Endodermal cell (in vitro differentiated cells): ENCODE measurements around the gene ENKUR. TPM values are rescaled to one million over a fixed set of nuclear protein-coding genes. Genes with fewer than 3 reads are reported as not detected.

ENCODE experiments used
- DNase-seq: peaks from one replicate; pipeline ENCODE4 v3.0.0-alpha.2; 2017
- H3K27ac ChIP-seq: 2 replicates; pipeline ENCODE4 v1.5.1; 2013; ENCODE audit warnings: mild to moderate bottlenecking, low read depth, low read length, moderate library complexity
- H3K27me3 ChIP-seq: 2 replicates; pipeline ENCODE4 v1.6.1; 2013; ENCODE audit warnings: mild to moderate bottlenecking, low read length, moderate library complexity; ENCODE audit not compliant: insufficient read depth, control insufficient read depth, poor library complexity, severe bottlenecking
- H3K36me3 ChIP-seq: 2 replicates; pipeline ENCODE4 v1.7.0; 2013; ENCODE audit warnings: mild to moderate bottlenecking, low read length, moderate library complexity; ENCODE audit not compliant: control insufficient read depth, insufficient read depth
- H3K4me1 ChIP-seq: one replicate; pipeline ENCODE4 v1.7.0; 2013; ENCODE audit warnings: low read length; ENCODE audit not compliant: control insufficient read depth, insufficient read depth
- H3K4me3 ChIP-seq: 2 replicates; pipeline ENCODE4 v1.5.1; 2013; ENCODE audit warnings: mild to moderate bottlenecking, low read length, moderate library complexity
- H3K9ac ChIP-seq: 2 replicates; pipeline ENCODE4 v1.6.1; 2013; ENCODE audit warnings: mild to moderate bottlenecking, low read length, moderate library complexity; ENCODE audit not compliant: poor library complexity, severe bottlenecking; ENCODE audit errors: extremely low read depth
- H3K9me3 ChIP-seq: 2 replicates; pipeline ENCODE4 v1.6.1; 2013; ENCODE audit warnings: mild to moderate bottlenecking, low read length, moderate library complexity; ENCODE audit not compliant: control insufficient read depth
- H3K27ac Mint-ChIP-seq: 2 replicates; pipeline ENCODE4 v1.8.0; 2020; ENCODE audit warnings: mixed read lengths
- H3K27me3 Mint-ChIP-seq: 2 replicates; pipeline ENCODE4 v1.8.0; 2021; ENCODE audit warnings: mild to moderate bottlenecking, mixed read lengths; ENCODE audit not compliant: insufficient read depth
- H3K36me3 Mint-ChIP-seq: 2 replicates; pipeline ENCODE4 v1.8.0; 2020; ENCODE audit warnings: low read depth, mixed read lengths
- H3K4me1 Mint-ChIP-seq: 2 replicates; pipeline ENCODE4 v1.8.0; 2020; ENCODE audit warnings: mixed read lengths
- H3K4me3 Mint-ChIP-seq: 2 replicates; pipeline ENCODE4 v1.8.0; 2020; ENCODE audit warnings: mild to moderate bottlenecking, moderate library complexity, mixed read lengths
- H3K9me3 Mint-ChIP-seq: 2 replicates; pipeline ENCODE4 v1.8.0; 2020; ENCODE audit warnings: mild to moderate bottlenecking, mixed read lengths
- WGBS, 2 experiments: methylation state at CpG; one replicate each; pipeline versions ENCODE4 v1.1.5 to v1.1.7; 2013; ENCODE audit warnings: missing lambda C conversion rate in 2 of 2, mixed read lengths in 1 of 2; ENCODE audit not compliant: insufficient coverage in 1 of 2, insufficient read length in 1 of 2; 5-methylcytosine and 5-hydroxymethylcytosine counted together
- total RNA-seq, 2 donors: library from RNA; stranded (reverse); fragmentation: NEBNext Ultra II Directional in 1 of 2; extraction: Animal tissue kit (Norgen Biotek cat#: 25700) in 1 of 2; gene quantifications; 2 replicates in 1 of 2; 3 replicates in 1 of 2; pipeline ENCODE4 v1.2.1, GENCODE V29; 2021
- TF ChIP-seq, protein P1 (sequence below): fragments of 200-600 bp; sonication (generic); conservative IDR thresholded peaks from 2 replicates; pipeline ENCODE4 v1.5.0; 2021; ENCODE audit warnings: antibody characterized with exemption, mild to moderate bottlenecking

The ENKUR gene
- total RNA-seq, 2 donors from 2014 or later = not detected

DNA sequence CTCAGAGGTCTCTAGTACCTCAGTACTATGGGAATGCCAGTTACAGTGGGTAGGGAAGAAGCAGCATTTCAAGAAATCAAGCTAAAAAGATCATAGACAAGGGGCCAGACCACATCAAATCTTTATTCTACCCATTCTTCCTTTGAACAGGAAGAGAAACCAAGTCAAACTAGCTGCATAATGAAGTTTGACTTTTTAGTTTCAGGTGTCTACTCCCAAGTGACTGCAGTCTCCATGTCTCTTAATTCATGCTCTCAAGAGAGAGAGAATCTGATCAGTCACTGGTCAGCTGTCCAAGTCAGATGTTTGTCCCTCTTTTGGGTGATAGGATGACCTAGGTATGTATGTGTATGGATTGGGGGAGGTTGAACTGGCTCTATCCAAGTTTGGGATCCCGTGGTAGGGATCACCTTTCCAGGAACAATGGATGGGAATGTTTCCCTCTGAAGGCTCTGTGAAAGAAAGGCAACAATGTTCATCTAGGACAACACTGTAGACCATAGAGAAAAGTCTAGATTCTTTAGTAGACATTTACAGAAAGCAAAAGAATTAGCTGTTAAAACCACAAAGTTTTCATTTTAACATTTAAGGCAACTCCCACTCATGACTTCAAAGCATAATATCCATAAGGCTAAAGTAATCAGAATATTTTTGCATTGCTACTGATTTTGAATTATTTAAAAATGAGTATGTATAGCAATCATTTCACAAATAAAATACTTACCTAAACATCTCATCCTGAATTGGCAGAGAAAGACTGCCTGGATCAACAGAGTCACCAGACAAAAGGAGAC, 33.4 kb downstream of the ENKUR start:
- Mint-ChIP-seq H3K9me3 (no peaks in the 10 kb centered on the region), H3K4me3 (no peak overlapping the region), H3K27ac (no peak overlapping the region), H3K4me1 (no peaks in the 10 kb centered on the region), H3K27me3 (no peaks in the 10 kb centered on the region), H3K36me3 (no peaks in the 10 kb centered on the region)
- H3K9ac ChIP-seq = no peak overlapping the region
- DNase-seq = no peak
- no peaks in the 10 kb centered on the region for H3K36me3 ChIP-seq
- no peaks in the 10 kb centered on the region for H3K4me1 ChIP-seq
- 86 to 93% methylated on average over 1 of the region's 1 CpG for whole genome bisulfite sequencing, 2 experiments
- H3K4me3 ChIP-seq = no peak overlapping the region
- H3K9me3 ChIP-seq = no peaks in the 10 kb centered on the region
- no peaks in the 10 kb centered on the region for H3K27me3 ChIP-seq
- H3K27ac ChIP-seq = no peak overlapping the region
- TF ChIP-seq, protein P1, sequence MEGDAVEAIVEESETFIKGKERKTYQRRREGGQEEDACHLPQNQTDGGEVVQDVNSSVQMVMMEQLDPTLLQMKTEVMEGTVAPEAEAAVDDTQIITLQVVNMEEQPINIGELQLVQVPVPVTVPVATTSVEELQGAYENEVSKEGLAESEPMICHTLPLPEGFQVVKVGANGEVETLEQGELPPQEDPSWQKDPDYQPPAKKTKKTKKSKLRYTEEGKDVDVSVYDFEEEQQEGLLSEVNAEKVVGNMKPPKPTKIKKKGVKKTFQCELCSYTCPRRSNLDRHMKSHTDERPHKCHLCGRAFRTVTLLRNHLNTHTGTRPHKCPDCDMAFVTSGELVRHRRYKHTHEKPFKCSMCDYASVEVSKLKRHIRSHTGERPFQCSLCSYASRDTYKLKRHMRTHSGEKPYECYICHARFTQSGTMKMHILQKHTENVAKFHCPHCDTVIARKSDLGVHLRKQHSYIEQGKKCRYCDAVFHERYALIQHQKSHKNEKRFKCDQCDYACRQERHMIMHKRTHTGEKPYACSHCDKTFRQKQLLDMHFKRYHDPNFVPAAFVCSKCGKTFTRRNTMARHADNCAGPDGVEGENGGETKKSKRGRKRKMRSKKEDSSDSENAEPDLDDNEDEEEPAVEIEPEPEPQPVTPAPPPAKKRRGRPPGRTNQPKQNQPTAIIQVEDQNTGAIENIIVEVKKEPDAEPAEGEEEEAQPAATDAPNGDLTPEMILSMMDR = no peak

GRCh38 chr10:24981161-24981710, 34.7 kb downstream of the ENKUR start:
- WGBS, 2 experiments = 81 to 100% methylated on average over 1 to 5 of the region's 5 CpGs
- TF ChIP-seq, protein P1 = no peak
- H3K4me1 ChIP-seq = no peaks in the 10 kb centered on the region
- no peak for DNase-seq
- Mint-ChIP-seq H3K27ac (no peak overlapping the region), H3K4me1 (no peaks in the 10 kb centered on the region), H3K27me3 (no peaks in the 10 kb centered on the region), H3K9me3 (no peaks in the 10 kb centered on the region), H3K4me3 (no peak overlapping the region), H3K36me3 (no peaks in the 10 kb centered on the region)
- no peak overlapping the region for H3K27ac ChIP-seq
- no peaks in the 10 kb centered on the region for H3K27me3 ChIP-seq
- H3K9me3 ChIP-seq = no peaks in the 10 kb centered on the region
- H3K4me3 ChIP-seq = no peak overlapping the region
- no peaks in the 10 kb centered on the region for H3K36me3 ChIP-seq
- no peak overlapping the region for H3K9ac ChIP-seq

- Histone ChIP-seq H3K36me3 (no peaks in the 10 kb centered on the region), H3K27me3 (no peaks in the 10 kb centered on the region), H3K9ac (no peak overlapping the region), H3K27ac (no peak overlapping the region), H3K4me3 (no peak overlapping the region), H3K4me1 (no peaks in the 10 kb centered on the region), H3K9me3 (no peaks in the 10 kb centered on the region)
- H3K27ac Mint-ChIP-seq = no peak overlapping the region
- no peak for DNase-seq
- no peaks in the 10 kb centered on the region for H3K9me3 Mint-ChIP-seq
- no peaks in the 10 kb centered on the region for H3K27me3 Mint-ChIP-seq
- TF ChIP-seq, protein P1 = no peak
- 84 to 100% methylated on average over 3 to 4 of the region's 4 CpGs for WGBS, 2 experiments
- H3K4me1 Mint-ChIP-seq = peaks cover 4% of the 10 kb centered on the region
- no peak overlapping the region for H3K4me3 Mint-ChIP-seq
- H3K36me3 Mint-ChIP-seq = no peaks in the 10 kb centered on the region
Measured at GRCh38 chr10:24979685-24980084, 36.3 kb downstream of the ENKUR start.
